Sigmoid colon (tissue), 4 donors: ENCODE data around the gene ZNF496.

Experiments
- CTCF ChIP-seq, 4 experiments: fragments of 450-650 bp in 3 of 4; fragments of 200-600 bp in 1 of 4; IDR thresholded peaks; one replicate each; pipeline ENCODE4 v1.5.1; 2016 to 2019; ENCODE audit warnings: antibody characterized with exemption in 4 of 4, mild to moderate bottlenecking in 3 of 4, moderate library complexity in 2 of 4
- POLR2AphosphoS5 ChIP-seq, 4 donors: sonication (generic); formaldehyde crosslinking; IDR thresholded peaks; one replicate each; pipeline ENCODE4 v1.6.1; 2017; ENCODE audit warnings: antibody characterized with exemption in 4 of 4

GRCh38 chr1:247291161-247291560 is 40.5 kb downstream of the ZNF496 start:
- TF ChIP-seq CTCF (IDR thresholded peaks at IDR 0.05) (no peak), POLR2AphosphoS5 (IDR thresholded peaks at IDR 0.05) (no peak)
